ENCODE measurements around the gene GABARAP.

Gene GABARAP

DNA sequence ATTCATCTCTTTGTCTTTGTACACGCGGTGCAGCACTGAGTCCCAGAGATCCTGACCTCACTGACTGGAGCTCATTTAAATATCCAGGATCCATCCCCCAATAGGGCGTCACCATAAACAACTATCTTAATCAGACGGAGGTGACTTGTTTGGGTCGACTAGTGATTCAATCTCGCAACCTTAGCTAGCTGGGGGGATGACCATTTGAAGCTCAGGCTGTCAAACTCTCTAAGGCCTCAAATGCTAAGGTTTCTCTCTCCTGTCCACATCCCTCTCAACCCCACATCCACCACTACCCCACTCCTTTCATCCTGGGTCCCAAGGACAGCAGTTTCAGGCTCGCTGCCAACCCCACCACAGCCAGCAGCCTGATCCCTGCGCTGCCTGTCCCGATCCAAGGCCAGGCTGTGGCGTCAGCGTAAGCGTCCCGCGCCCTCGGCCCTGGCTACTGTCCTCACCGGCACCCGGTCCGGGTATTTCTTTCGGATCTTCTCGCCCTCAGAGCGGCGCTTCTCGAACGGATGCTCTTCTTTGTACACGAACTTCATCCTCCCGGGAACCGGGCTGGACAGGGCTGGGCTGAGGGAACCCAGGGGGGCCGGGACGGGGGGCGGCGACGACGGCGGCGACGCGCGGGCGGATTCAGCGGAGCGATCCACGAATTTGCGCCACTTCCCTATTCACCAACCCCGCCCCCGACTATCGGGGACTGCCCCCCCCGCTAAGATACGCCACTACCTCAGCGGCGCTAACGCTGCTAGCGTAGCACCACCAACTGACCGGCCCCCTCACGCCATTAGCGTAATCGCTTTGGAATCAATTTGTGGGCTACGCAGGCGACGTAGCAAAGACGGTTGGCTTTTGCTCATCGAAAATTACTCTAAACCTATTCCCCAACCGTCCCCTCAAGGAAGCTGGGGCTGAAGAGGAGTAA is at the start of gene GABARAP:
Gene GABARAP, minus strand, starts transcription at position 667 of the 934 bp plus-strand sequence. Its CDS starts 119 bp downstream, at position 548.
- peak; percentile 64 for DNase-seq (ENCODE audit: low spot score)

DNA sequence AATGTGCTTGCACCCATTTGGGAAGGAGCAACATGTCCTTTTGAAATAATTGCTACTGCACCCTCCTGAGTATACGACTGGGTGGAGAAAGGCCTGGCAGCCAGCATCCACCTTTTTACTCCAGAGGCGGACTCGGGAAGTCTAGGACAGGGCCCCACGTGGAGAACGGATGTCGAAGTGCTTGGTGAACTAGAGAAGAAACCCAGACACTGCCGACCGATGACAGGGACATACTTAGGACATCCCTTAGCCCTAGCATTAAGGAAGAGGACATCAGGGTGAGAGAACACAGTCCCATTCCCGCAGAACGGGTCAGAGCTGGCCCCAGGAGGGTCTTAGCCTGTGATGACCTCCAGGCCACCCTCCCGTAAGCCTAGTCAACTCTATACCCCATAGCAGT is 48.4 kb upstream of the GABARAP start:
- no peak for DNase-seq (ENCODE audit: low spot score)

DNA sequence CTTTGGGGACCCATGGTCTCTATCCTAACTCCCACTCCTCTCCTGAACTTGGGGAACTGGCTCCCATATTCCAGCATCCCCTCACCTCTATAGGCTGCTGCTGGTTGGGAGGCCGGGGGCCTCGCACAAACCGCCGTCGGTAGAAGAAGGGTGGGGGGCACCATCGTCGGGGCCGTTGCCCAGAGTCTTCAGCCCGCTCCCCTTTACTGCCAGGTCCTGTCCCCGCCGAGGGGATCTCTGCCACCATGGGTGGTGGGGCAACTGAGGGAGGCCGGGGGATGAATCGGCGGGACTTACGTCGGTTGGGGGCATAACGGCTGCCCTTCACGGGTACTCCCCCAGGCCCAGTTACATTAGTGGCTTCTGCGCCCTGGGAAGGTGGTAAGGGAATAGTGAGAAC is 47.9 kb upstream of the GABARAP start:
- no peak for DNase-seq (ENCODE audit: low spot score)

DNA sequence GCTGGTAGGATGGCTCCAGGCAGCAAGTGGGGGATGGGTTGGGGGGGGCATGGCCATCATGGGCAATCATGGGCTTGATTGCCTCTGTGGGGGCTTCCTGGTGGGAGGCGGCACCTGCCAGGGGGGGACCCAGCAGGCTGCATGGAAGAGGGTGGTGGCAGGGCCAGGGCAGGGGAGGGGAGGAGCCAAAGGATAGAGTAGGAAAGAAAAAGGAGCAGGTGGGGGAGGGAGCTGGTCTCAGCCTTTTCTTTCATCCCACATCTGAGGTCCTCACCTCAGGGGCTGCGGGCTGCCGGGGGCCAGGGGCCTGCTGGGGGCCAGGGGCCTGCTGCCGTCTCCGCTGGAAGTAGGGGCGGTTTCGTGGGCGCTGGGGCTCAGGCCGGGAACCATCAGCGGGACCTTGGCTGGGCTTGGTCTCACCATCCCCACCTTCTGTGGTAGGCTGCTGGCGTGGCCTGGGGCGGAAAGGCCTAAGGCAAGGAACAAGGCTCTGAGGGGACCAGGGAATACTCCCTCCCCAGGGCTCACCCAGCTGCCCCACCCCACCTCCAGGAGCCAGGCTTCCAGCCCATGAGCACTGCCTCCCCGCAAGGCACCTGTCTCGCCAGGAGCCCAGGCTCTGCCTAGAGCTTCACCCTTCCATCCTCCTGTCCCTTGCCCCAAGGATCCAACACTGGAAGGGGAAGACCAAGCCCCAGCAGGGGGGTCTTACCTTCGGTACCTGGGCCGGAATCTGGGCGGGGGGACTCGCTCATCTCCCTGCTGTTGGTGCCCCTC is 47.2 kb upstream of the GABARAP start:
- DNase-seq (ENCODE audit: low spot score), result no peak

DNA sequence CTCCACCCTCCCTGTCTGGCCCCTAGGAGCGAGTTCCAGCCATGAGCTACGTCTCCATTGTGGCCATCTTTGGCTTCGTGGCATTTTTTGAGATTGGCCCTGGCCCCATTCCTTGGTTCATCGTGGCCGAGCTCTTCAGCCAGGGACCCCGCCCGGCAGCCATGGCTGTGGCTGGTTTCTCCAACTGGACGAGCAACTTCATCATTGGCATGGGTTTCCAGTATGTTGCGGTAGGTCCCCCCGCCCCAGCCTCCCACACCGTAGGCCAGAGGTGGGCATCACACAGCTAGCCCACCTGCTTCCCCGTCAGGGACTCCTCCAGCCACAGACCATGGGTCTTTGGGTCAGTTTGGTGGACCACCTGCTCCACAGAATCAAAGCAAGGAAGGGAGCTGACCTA is 43.4 kb upstream of the GABARAP start:
- DNase-seq (ENCODE audit: low spot score), result no peak

DNA sequence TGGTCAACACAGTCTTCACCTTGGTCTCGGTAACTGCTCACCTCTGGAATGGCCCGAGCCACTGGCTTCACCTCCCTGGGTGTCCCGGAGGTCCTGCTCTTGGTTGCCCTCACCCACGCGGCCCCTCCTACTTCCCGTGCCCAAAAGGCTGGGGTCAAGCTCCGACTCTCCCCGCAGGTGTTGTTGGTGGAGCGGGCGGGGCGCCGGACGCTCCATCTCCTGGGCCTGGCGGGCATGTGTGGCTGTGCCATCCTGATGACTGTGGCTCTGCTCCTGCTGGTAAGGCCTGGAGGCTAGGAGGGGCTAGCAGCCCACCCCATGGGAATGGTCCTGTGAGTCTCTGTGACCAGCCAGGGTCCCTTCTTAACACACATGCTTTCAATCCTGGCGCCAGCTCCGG is 42.7 kb upstream of the GABARAP start:
- DNase-seq (ENCODE audit: low spot score), result no peak

DNA sequence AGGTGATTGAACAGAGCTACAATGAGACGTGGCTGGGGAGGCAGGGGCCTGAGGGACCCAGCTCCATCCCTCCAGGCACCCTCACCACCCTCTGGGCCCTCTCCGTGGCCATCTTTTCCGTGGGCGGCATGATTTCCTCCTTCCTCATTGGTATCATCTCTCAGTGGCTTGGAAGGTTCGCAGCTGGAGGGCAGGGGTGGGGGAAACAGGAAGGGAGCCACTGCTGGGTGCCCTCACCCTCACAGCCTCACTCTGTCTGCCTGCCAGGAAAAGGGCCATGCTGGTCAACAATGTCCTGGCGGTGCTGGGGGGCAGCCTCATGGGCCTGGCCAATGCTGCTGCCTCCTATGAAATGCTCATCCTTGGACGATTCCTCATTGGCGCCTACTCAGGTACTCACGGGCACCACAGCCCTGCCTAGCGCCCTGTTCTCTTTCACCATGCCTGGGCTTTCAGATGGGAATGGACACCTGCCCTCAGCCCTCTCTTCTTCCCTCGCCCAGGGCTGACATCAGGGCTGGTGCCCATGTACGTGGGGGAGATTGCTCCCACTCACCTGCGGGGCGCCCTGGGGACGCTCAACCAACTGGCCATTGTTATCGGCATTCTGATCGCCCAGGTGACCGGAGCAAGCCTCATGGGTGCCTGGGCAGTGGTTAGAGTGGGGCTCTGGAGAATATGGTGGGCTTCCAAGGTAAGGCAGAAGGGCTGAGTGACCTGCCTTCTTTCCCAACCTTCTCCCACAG is 41.4 kb upstream of the GABARAP start:
- no peak for DNase-seq (ENCODE audit: low spot score)

DNA sequence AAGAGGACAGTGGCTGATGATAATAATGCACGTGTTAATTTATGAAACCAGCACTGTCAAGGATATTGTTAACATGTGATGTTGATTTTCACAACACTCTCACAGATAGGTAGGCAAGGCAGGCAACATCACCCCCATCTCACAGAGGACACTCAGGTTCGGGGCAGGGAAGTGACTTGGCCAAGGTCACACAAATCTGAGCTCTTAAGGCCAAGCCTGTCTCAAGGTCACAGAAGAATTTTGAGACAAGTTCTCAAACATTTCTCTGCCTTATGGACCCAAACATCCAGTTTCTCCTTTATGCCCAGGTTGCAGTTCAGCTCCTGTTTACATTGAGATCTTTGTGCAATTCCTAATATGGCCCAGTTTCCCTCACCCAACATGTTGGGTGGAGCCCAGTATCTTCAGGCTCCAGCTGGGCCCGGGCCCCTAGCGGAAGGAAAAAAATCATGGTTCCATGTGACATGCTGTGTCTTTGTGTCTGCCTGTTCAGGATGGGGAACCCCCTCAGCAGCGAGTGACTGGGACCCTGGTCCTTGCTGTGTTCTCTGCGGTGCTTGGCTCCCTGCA is 40.6 kb upstream of the GABARAP start:
- no peak for DNase-seq (ENCODE audit: low spot score)

DNA sequence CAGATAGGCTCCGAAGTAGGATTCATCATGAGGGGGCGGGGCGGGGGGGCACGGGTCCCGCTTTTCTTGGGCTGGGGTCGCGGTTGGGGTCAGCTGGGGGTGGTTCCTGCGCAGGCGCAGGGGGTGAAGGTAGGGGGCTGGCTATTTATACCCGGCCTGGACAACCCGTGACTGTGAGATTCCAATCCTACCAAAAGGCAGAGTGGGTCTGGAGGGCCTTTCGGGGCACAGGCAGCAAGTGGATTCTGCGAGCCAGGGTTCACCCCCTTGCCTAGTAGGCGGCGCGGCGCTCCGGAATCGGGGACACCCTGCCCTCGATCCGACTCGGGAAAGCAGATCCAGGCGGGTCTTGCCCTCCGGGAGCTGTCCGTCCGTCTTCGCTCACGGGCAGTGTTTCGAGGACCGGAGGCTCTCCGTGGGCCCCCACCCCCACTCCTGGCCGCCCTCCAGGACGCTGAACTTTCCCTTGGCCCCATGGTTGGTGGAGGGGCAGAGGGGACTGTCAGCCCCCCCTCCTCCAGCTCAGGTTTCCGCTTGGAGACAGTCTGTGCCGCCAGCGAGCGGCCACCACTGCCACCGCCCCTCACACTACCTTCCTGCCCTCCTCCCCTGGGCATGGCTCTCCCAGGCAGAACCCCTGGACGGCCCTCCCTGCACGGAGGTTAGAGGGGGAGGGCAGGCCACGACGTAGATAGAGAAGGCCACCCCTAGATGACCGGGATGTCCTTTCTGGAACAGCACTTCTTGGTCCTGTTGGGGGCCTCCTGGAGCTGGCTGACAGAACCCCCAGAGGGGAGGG is 39.9 kb upstream of the GABARAP start:
- DNase-seq (ENCODE audit: low spot score), result no peak

DNA sequence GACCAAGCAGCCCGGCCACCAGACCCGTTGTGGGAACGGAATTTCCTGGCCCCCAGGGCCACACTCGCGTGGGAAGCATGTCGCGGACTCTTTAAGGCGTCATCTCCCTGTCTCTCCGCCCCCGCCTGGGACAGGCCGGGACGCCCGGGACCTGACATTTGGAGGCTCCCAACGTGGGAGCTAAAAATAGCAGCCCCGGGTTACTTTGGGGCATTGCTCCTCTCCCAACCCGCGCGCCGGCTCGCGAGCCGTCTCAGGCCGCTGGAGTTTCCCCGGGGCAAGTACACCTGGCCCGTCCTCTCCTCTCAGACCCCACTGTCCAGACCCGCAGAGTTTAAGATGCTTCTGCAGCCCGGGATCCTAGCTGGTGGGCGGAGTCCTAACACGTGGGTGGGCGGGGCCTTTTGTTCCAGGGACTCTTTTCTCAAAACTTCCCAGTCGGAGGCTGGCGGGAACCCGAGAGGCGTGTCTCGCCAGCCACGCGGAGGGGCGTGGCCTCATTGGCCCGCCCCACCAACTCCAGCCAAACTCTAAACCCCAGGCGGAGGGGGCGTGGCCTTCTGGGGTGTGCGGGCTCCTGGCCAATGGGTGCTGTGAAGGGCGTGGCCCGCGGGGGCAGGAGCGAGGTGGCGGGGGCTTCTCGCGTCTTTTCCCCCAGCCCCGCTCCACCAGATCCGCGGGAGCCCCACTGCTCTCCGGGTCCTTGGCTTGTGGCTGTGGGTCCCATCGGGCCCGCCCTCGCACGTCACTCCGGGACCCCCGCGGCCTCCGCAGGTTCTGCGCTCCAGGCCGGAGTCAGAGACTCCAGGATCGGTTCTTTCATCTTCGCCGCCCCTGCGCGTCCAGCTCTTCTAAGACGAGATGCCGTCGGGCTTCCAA is 39.1 kb upstream of the GABARAP start, which contains the start of gene SLC2A4:
Gene SLC2A4, plus strand, starts transcription at position 645 of the 879 bp plus-strand sequence. Its CDS starts 217 bp downstream, at position 862.
- DNase-seq (ENCODE audit: low spot score), result peak; percentile 96

DNA sequence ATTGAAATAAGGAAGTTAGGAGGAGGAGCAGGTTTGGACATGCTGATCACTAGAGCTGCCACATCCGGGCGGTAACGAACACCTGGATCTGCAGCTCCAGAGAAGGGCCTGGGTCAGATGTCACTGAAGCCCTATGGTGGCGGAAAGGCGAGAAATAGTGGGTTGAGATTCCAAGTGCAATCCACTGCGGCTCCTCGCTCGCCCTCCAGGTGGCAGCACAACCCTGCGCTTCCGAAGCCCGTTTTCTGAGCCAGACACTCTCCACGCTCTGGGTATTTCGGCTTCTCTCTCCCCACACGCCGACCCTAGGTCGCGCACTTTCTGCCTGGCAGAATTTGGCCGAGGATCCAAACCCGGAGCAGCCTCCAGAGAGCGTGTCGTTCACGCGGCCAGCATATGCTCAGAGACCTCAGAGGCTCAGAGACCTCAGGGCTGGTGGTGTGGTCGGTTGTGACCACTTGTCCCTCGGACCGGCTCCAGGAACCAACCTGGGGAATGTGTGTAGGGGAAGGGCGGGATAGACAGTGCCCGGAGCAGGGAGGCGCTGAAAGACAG is 38.3 kb upstream of the GABARAP start:
- DNase-seq (ENCODE audit: low spot score), result no peak

DNA sequence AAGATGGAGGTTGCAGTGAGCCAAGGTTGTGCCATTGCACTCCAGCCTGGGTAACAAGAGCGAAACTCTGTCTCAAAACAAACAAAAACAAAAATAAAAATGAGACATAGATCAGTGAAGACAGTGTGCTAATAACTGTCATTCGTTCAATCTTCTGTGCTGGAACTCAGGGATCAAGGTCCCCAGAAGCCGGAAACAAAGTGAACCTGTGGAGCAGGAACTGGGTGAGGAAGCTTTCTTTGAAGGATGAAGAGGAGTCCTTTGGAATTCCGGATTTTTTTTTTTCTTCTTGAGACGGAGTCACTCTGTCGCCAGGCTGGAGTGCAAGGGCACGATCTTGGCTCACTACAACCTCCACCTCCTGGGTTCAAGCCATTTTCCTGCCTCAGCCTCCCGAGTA is 37.2 kb upstream of the GABARAP start:
- no peak for DNase-seq (ENCODE audit: low spot score)

DNA sequence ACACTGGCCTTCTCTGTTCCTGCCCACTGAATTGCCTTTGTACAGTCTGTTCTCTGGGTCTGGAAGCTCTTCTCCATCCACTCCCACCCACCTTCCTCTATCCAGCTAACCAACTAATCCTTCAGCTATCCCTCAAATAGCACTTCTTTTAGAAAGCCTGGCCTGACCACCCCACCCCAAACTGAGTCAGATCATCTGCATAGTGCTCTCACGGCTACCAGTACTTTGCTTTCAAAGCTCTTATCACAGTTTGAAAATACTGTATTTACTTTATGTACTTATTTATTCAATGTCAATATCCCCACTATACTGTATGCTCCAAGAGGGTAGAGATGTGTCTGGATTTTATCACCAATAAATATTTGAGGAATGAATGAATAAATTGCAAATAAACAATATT is 24.5 kb upstream of the GABARAP start:
- no peak for DNase-seq (ENCODE audit: low spot score)

DNA sequence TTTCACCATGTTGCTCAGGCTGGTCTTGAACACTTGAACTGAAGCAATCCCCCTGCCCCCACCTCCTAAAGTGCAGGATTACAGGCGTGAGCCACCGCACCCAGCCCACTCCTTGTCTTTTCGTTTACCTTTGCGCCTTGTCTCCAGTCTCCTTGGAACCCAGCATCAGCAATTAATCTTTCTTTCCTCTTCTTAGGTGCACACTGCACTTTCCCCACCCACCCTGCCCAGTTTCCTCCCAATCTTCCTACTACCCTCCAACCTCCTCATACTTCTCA is 21.5 kb upstream of the GABARAP start:
- DNase-seq (ENCODE audit: low spot score), result no peak

DNA sequence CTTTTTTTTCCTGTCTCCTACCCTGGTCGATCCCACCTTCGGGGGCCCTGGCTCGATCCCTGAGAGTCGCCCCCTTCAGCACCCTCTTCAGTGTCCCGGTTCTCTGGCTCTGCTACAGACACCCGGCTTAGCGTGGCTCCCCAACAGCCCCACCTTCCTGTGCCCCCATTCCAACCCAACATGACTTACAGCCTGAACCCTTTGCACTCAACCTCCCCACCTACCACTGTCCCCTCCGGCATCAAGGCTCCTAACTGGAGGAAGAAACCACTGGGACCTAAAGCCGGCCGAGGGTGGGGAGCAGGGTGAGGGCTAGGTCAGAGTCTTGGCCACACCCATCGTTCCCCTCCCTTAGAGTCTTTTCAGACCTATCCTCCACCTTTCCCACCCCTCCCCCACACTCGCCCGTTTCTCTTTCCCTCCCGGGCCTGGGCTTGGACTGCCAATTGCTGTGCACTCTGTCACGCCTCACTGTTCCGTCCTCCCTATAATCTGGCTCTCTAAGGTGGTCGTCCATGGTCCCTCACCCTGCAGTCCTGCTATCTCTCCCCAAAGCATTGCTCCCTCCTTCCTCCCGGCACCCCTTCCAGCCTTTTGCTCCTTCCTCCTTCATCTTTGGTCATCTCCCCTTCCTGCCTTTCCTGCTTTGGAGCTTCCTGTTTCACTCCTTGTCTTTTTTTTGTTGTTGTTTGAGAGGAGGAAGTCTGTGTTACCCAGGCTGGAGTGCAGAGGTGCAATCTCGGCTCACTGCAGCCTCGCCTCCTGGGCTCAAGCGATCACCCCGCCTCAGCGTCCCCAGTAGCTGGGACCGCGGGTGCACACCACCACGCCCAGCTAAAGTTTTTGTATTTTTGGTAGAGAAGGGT is 20.9 kb upstream of the GABARAP start:
- no peak for DNase-seq (ENCODE audit: low spot score)

DNA sequence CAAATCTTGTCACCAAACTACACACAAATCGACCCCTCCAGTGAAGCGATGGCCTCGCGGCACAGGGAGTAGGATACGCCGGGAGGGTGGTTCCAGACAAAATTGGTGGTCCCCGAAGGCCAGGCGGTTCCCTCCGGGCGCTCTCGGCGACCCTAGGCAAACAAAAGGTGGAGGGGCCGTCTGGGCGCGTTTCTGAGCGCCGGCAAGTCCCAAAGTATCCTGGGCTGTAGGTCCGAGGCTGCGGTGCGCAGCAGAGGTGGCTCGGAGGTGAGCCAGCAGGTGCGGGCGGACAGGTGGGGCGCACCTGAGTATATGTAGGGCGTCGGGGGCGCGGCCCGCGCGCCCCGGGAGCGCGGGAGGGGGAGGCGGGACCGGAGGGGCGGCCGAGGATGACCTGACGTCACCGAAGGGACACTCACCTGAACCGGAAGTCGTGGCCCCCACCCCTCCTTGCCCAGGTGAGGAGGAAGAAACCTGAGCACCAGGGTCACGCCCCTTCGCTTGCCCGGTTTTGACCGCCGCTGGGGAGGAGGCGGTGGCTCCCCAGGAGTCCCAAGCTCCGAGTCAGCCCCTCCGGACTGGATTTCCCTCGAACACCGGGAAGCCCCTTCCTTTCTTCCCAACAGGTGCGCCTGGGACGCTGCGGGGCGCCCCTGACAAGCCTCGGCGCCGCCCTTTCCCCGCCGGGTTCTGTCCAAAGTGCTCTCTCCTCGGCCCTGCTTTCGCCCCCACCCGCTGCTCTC is 20.1 kb upstream of the GABARAP start, which contains the start of gene CLDN7:
Gene CLDN7, minus strand, starts transcription at position 287 of the 743 bp plus-strand sequence. CDS start 435 bp downstream, outside the sequence.
- no peak for DNase-seq (ENCODE audit: low spot score)

DNA sequence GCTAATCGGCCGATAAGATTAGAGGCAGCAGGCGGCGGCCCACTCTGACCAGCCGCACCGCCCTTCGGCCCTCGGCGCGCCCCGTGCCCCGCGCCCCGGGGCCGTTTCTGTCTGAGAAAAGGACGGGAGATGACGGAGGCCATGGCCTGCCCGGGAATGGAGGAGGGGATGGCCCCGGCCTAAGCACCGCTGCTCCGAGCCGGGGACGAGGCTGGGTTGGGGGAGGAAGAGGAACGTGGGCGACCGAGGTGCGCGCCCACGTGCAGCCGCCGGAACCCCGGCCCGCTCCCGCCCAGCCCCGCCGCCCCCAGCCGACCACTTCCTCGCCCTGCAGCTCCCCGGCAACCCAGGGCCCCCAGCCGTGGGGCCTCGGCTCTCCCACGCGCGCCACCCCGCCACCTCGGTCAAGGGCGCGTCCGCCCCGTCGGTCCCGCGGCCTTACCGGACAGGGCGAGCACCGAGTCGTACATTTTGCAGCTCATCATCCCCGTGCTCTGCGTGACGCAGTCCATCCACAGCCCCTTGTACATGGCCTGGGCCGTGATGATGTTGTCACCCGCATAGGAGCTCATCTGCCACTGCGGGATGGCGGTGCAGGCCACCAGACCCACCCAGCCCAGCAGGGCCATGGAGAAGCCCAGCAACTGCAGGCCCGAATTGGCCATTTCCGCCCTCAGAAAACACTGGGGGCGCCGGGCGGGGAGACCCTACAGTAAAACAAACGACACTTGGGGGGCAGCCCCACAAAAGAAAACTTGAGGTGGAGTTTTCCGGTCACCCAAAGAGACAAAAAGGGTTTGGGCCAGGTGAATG is 19.3 kb upstream of the GABARAP start:
- no peak for DNase-seq (ENCODE audit: low spot score)
